Activated CD8-positive, alpha-beta memory T cell treated with anti-CD3 and anti-CD28 coated beads for 24 hours (primary cell): ENCODE data around the gene FLT1.
A peak's percentile ranks its signal among the peaks of the same experiment; 100 is the strongest.

Source experiments
- DNase-seq: peaks from one replicate; pipeline ENCODE4 v3.0.0-alpha.2; 2020

The FLT1 gene

DNA sequence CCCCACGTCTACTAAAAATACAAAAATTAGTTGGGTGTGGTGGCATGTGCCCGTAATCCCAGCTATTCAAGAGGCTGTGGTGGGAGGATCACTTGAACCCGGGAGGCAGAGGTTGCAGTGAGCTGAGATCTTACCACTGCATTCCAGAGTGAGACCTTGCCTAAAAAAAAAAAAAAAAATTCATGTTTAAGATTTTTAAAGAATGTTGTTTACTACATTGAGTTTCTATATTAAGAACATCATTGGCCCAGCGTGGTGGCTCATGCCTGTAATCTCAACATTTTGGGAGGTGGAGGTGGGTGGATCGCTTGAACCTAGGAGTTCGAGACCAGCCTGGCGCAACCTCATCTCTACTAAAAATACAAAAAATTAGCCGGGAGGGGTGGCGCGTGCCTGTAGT lies 31.9 kb upstream of the FLT1 start:
- no peak for DNase-seq

DNA sequence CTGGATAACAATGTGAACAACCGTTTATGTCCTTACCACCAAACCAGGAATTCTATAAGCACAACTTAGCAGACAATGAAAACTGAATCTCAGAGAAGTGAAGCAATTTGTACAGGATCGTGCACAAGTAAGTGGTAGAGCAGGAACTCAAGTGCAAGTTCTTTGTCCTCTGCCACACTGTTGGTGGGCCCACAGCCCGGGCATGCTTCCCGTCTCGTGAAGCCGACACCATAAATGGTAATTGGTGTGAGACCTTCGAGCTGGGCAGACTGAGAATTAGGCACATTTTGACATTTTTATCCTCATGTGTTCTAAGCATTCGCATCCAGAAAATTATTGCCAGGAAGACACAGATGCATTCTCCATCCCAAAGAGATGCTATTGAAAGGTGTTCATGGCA lies 27.9 kb upstream of the FLT1 start:
- DNase-seq = no peak

DNA sequence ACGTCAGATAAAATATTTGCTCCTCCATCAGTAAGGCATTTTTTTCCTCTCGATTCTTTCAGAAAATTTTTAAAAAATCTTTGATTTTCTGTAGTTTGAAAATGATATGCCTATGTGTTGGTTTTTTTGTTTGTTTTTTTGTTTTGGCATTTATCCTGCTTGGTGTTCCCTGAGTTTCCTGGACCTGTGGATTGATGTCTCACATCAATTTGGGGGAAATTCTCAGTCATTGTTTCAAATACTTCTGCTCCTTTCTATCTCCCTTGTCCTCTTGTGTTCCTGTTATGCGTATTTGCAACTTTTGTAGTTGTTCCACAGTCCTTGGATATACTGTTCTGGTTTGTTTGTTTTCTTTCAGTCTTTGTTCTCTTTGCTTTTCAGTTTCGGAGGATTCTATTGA lies 18.8 kb upstream of the FLT1 start:
- no peak for DNase-seq

DNA sequence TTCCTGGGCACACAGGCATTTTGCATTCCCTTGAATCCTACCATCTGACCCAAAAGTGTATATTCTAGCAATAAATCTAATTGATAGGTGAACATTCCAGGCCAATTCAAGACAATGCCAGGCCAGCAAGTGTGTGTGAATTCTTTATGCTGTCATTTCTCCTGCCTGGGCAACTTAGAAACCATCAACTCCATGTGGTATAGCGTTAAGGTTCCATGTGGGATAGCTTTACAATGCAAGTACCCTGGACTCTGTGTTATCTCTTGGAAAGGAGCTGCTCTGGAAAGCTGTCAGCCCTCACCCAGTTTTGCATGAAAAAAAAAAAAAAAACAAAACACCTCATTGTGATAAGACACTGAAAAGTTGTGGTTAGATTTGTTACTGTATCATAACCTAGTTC lies 15.6 kb upstream of the FLT1 start:
- no peak for DNase-seq

DNA sequence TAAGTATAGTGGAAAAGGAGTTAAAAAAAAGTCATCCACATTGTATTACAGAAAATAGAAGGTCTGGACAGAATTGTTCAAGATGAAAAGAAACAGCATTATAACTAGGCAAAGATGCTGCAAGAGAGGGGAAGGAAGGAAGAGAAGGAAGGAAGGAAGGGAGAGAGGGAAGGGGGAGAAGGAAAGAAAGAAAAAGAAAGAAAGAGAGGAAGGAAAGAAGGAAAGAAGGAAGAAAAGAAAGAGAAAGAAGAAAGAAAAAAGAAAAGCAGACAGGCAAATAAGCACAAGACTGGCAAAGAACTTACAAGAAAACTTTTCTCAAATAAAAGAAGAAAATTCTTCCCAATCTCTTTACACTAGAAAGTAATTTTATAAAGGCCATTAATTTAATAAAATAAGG lies 15.1 kb upstream of the FLT1 start:
- no peak for DNase-seq

DNA sequence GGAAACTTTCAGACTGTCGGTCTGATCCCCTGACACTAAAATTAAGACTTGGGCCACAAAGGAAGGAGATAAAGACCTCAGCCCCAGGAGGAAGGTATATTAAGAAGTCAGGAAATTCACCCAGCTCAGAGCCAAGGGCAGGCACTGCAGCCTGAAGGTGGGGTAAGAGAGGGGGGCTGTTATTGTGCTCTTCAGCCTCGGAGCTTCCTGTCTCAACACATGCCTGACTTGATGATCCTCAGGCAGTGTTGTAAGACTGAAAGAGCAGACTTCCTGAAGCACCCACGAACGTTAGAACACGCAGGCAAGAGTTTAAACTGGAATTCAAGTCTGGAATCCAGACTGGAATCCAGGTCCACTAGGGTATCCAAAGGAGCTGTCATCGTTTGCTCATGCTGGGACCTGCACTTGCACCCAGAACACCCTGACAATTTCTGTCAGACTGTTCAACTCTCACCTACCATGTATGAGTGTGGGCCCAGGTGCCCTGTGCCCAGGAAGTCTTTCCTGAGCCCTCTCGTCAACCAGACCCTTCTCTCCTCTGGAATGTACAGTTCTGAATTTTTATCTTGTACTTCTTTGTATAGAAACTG lies 10.7 kb upstream of the FLT1 start:
- DNase-seq = no peak

DNA sequence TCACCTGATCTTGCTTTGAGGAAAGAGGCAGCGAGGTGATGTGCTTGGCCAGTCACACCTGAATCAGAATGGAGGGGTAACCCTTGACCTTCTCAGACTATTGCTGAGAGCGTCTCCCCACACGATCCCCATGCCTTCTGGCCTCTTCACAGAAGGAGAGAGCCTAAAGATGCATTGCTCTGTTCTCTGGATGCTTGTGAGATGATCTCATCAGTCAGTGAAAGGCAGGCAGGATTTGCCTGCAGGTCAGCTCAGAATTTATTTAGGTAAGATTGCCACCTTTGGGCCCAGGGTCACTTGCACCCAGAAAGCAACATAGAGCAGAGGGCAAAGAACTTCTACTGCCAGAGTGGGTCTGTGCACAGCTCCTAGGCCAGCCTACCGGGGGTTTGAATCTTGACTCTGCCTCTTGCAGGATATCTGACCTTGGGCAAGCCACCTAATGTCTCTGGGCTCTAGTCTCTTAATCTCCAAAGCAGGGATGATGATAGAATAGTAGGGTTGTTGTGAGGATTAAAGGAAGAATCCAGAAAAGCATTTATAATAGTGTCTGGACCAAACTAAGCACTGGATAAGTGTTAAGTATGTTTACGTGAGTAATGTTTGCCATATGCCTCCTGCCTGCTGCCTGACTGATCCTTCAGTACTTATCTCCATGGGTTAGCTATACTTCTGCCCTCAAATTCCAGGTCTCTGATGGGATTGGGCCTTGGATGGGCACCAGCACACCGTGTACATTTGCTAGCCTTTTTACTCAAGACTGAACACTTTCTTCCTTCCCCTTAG lies 8.4 kb upstream of the FLT1 start:
- no peak for DNase-seq

DNA sequence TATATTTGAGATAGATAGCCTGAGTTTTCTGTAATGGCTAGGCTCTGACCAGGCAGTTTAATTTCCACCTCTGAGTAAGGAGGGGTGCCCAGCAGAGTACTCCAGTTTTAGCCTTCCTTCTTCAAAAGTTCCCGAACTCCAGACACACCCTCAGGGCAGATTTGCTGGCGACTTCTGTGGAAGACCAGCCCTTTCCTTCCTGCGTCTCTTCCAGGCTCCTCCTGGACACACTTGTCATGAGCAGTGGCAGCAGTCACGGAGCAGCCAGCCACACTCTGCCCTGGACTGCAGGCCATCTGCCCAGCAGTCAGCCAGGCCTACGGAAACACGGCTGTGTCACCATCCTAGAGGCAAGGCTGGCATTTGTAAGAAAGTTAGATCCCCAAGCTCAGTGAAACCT lies 6.6 kb upstream of the FLT1 start:
- DNase-seq = no peak

DNA sequence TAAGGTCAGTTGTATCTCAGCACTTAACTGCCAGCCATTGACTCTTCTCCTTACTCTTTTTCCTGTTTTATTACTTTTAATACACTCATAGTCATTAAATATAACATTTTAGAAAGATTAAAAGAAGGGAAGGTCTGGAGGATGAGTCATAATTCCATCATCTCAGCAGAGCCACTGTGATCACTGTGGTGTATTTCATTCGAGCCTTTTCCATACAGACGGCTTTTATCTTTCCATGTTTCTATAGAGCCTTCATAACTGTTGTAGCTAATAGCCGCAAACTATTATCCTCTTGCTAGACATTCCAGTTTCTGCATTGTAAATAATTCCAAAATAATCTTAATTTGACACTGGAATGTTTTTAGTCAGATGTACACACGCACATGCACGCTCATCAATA lies 4.7 kb upstream of the FLT1 start:
- no peak for DNase-seq

DNA sequence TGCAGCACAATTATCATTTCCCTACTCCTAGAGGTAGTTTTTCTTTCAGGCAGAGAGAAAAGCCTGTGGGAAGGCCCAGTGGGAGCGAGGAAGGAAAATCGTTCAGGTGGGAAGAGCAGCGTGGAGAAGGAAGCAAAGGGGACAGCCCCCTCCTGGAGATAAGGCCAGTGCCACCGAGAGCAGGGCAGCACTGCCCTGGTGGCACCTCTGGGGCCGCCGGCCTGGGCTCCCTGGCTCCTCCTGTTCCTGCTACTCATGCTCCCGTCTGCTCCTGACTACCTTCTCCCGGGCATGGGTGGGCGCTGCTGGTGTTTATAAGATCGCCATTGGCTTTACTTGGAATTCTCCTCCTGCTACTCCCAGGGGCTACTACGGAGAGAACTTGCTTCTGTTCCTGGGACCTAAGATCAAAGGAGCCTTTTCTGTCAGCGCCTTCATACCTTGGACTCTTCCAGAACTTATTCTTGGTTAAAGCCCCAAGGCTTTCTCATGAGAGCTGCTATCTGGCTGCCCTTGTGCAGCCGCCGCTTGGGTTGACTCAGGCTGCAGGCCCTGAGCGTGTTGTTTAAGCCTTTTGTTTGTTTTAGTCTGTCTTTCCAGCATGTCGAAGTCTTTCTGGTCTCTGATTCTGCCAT lies 3.7 kb upstream of the FLT1 start:
- DNase-seq = no peak

DNA sequence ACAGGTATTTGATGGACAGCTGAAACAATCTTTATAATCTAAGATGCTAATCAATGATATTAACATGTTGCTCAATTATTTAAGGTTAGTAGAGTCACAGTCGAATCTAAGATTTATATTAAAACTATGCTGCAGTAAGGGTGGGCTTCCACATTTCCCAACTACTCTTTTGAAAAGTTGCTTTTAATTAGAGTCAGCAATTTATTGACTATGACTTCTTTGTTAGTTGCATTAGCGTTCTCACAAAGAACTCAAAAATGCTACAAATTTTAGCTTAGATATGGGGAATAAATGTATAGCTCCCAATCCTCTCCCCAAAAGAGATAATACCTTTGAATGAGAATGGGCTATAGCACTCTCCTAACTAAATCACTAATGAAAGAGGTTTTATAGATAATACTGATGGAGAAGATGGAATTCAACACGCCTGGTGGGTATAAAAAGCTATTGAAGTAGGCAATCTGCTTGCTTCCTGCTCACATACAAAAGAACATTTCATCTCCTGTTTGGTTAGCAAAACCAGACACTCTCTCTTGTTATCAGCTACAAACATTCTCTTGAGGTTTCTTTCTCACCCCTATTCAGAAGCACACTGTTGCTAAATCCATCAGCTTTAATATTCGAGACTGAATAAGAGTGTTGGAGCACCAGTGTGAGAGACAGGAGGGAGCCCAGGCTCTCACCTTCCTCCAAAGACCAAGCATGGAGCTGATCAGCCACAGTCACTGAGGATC lies 2.4 kb upstream of the FLT1 start:
- no peak for DNase-seq

DNA sequence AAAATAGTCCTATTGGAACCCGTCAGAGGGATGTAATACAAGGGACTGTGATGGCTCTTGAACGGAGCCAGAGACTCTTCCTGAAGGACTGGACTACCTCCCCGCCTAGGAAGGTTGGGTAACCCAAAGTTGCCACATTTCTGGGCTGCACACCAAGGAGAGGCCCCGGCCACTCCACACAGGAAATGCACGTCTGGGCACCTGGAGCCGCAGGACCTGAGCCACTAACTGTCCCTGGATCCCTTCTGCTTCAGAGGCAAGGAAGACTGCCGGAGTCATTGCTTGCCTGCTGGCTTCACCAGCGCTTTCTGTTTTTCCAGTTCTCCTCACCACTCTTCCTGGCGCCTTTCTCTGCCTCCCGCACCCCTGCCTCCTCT lies 1.2 kb upstream of the FLT1 start:
- no peak for DNase-seq

DNA sequence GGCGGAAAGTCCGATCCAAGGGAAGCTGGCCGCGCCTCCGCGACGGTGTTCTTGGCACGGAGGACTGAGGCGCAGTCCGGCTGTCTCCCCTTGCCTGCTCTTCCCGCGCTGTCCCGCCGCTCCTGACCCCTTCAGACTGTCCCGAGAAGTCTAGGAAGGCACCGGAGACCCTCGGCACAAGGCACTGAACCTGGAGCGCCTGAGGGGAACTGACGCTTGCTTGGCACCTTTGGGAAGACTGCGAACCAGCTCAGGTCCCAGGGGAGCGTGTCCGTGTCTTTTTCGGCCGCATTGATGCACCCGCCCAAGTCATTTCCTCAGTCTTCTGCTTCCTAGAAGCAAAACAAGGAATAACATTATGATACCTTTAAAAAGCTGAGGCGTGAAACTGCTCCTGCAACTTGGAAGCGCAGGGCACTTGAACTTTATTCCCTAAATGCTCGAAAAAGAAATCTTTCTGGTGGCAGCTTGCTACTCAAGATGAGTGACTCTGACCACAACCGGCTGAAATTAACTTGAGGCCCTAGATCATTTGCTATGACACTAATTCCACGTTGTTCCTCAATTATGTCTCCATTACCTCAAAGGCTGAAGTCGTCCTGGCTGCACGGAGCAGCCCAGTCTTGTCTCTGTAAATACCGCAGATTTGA lies 735 bp upstream of the FLT1 start:
- DNase-seq = no peak

DNA sequence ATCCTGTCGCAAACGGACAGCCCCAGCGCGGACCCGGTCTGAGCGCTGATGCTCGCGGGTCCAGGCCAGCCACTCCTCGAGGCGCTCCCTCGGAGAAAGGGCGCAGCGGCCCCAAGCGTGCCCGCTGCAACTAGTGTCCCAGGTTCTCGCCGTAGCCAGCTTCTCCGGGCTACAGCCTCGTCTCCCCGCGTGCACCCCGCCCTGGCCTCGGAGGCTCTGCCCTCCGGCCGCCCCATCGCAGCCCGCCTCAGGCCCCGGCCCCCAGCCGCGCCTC lies 487 bp downstream of the FLT1 start:
- DNase-seq = no peak

DNA sequence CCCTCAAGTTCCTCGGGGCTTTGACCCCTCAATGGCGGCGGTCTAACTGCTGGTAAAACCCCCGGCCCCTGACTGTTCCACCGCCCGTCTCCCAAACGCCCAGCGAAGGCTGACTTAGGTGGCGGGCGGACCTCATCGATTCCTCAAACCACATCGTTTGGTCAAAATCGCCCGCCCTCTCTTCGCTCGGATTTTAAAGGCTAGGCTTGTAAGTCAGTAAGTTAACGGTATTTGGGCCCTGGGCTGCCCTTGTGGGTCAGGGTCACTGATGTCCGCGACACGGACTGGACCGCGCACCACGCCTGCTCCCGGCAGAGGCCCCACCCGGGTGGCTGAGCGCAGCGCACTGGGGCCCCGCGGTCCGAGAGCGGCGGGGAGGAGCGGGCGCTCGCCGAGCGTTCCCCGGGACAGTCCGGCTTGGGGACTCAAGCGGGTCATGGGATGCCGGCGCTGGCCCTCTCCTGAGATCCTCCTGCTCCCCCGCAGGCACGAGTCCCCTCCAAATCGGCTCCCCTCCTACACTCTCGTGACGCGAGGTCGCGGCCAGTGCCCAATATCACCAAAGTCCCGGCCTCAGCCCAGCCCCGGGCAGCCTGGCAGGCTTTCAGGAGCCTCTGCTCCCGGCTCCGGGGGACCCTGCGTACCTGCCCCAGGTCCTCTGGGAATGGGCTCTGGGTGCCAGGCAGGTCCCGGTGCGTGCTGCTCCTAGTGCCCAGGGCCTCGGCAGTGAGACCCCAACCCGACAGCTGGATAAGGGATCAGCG lies 1.0 kb downstream of the FLT1 start:
- DNase-seq = peak; percentile 62

DNA sequence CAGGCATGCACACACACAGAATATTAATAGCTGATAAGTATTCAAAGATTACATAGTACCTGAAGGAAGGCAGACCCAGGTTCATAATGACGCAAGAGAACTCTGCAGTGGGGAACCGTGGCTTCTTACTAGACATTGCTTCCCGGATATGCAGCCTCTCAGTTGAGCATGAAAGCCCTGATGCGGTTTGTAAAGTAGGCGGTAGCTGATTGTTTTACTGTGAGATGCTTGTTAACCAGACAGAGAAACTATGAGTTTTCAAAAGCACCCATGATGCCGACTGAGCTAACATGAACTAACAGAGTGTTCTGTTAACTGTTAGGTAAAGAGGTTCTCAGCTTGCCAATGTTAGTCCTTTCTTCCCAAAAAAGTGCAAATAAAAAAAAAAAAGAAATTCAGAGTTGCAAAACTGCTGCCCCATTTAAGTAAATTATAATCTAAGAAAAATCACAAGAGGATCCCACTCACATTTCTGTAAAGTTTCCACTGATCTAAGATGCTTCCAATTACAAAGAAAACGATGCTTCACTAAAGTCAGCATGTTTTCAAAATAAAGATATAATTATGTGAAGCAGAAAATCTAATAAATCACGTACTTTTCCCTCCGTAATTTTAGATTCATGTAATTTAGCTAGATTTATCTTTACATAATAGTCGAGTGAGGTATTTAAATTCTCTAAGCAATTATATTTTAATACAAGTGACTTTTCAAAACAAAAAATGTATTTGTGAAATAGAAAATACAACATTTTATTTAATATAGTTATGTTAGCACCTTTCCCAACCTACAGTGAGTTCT lies 2.2 kb downstream of the FLT1 start:
- DNase-seq = no peak

DNA sequence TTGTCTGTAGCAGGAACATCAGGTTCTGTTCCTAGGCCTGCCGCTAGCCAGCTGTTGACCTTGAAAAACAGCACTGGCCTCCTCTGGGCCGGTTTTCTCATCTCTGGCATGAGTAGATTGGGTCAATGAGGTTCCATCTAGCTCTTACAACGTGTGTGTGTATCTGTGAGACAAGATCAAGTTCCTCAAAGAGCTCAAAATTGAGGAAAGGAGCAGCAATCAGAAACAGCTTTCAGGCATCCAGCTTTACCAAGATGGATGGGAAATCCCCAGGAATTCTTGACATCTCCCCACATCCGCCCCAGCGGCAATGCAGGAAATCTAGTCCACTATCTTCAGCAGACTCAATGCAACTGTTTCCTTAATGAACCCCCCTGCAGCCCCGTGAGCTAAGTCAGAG lies 4.9 kb downstream of the FLT1 start:
- DNase-seq = no peak

DNA sequence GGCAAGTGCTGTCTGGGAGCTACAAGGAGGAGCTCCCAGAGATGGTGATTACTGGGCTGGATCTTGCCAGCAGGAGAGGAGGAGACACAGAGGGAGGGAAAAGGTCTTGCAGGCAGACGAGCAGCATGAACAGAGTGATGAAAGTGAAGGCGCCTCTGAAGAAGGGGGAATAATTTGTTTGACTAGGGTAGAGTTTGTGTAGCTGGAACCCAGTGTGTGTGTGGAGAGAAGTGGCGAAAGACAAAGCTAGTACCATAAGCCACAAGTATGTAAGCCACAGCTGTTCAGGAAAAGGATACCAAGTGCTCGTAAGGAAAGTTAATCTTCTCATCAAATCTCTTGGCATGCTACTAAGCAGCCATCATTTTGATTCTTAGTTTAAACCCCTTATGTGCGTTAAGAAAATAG lies 5.4 kb downstream of the FLT1 start:
- no peak for DNase-seq

DNA sequence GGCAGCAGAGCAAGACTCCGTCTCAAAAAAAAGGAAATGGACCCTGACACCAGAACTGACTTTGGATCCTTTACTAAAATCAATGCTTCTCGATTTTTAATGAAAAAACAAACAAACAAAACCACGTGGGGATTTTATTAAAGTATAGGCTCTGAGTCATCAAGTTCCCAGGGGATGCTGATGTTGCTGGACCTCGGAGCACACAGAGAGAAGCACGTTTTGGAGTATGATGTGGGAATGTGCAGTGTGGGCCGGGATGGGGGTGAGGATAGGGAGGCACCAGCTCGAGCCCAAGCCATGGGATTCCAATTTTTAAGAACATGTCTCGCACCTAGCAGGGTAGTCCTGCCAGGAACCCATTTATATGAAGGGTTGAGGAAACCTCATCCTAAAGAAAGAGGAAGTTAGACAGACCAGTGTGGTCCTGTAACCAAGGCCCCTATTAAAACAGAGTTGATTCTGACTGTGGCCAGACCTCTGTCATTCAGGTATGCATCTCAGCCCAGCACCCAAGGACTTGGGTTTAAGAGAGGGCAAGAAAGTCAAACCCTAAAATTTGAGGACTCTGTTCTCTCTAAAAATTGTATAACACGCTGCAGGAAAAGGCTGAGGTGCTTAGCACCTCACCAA lies 6.4 kb downstream of the FLT1 start:
- DNase-seq = no peak

DNA sequence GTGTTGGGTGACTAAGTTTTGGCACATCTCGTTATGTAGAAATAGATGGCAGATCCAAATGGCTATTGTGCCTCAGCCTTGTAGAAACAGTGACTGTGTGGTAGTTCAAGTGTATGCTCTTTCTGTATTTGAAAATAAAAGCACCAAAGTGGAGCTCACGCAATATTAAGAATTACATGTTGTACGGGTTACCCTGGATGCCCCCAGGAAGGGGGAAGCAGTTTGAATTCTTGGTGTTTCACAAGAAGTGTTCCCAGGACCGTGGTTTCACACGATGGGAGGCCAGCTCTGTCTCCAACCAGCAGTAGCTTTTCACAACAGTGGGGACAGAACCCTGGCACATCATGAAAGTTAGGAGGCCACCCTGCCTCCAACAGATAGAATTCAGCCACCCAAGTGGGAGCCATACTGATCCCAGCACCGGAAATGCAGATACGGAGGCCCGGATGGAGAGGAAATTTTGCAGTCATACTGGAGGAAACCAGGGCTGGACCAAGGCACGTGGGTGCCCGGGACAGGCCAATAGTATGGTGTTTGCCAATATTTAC lies 8.9 kb downstream of the FLT1 start:
- DNase-seq = no peak

DNA sequence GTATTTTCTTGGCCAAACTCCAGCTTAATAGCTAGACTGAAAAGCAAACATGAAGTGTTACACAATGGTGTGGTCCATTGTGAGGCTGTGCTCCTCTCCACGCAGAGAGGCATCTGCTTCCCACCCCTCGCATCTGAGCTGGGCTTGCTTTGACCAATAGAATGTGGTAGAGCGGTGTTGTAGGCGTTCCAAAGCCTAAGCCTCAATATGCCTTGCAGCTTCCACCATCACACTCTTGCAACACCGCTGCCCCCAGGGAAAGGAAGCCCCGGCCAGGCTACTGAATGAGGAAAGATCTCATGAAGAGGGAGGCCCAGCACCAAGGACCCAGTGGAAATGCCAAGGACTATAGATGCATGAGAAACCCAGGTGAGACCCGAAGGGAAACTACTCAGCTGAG lies 9.4 kb downstream of the FLT1 start:
- DNase-seq = no peak
